Cardiac fibroblast (primary cell): ENCODE data around the gene MOG.
"Not testable (repeated sequence)": the region's sequence is repeated elsewhere in the genome, so short reads cannot be mapped to it uniquely, and the experiment has no call there.

Experiments used
- DNase-seq, 2 donors: peaks; one replicate each; pipeline versions ENCODE4 v3.0.0 to v3.0.0-alpha.2; 2010; ENCODE audit warnings: low read depth in 2 of 2
- H3K4me3 ChIP-seq, 2 donors: replicated peaks in 1 of 2; 1 replicate in 1 of 2; 2 replicates in 1 of 2; pipeline ENCODE4 v1.5.1; 2011; ENCODE audit warnings: low read depth in 2 of 2, low read length in 2 of 2, mild to moderate bottlenecking in 2 of 2, moderate library complexity in 1 of 2
- CTCF ChIP-seq: IDR thresholded peaks from one replicate; pipeline ENCODE4 v1.5.1; 2011; ENCODE audit warnings: low read depth, mild to moderate bottlenecking, low read length, inconsistent platforms

Gene MOG

GRCh38 chr6:29665942-29666825 is 9.3 kb downstream of the MOG start:
- no peak for TF ChIP-seq CTCF
- DNase-seq = no peak
- no peak overlapping the region for H3K4me3 ChIP-seq

GRCh38 chr6:29666826-29667130 is 9.9 kb downstream of the MOG start:
- TF ChIP-seq CTCF = no peak

GRCh38 chr6:29667158-29667557 is 10.3 kb downstream of the MOG start:
- no peak for DNase-seq
- H3K4me3 ChIP-seq = no peak overlapping the region
- no peak for TF ChIP-seq CTCF

More at GRCh38 chr6:29666826-29667130, 9.9 kb downstream of the MOG start:
- DNase-seq = no peak
- no peak overlapping the region for H3K4me3 ChIP-seq

- TF ChIP-seq CTCF = no peak
- no peak for DNase-seq
- H3K4me3 ChIP-seq = no peak overlapping the region
These were observed 14.1 kb downstream of the MOG start for GRCh38 chr6:29671026-29671425.

- not testable (repeated sequence) for DNase-seq
These were observed 15.2 kb downstream of the MOG start for GRCh38 chr6:29672116-29672515.

GRCh38 chr6:29673161-29673560 is 16.3 kb downstream of the MOG start:
- TF ChIP-seq CTCF = no peak
- DNase-seq = no peak
- no peak overlapping the region for H3K4me3 ChIP-seq

More at GRCh38 chr6:29672116-29672515, 15.2 kb downstream of the MOG start:
- not testable (repeated sequence) for H3K4me3 ChIP-seq

- TF ChIP-seq CTCF = no peak
- no peak for DNase-seq
- no peak overlapping the region for H3K4me3 ChIP-seq
These were observed 17.1 kb downstream of the MOG start for GRCh38 chr6:29674008-29674407.
